Thyroid gland (tissue), 4 donors: ENCODE data around the gene CNDP1. TPM values are rescaled to one million over a fixed set of nuclear protein-coding genes. Genes with fewer than 3 reads are reported as not detected.
A peak's percentile ranks its signal among the peaks of the same experiment; 100 is the strongest.

Experiments used
- DNase-seq, 2 donors: peaks; one replicate each; pipeline ENCODE4 v3.0.0-alpha.2; 2019
- H3K27ac ChIP-seq, 3 donors: fragments of 200-600 bp; sonication (generic); 1 replicate in 2 of 3; 2 replicates in 1 of 3; pipeline ENCODE4 v1.5.1; 2016 to 2019; ENCODE audit warnings: mild to moderate bottlenecking in 1 of 3, moderate library complexity in 1 of 3
- H3K27me3 ChIP-seq: fragments of 200-600 bp; sonication (generic); one replicate; pipeline ENCODE4 v1.5.1; 2019
- H3K36me3 ChIP-seq, 2 donors: fragments of 200-600 bp; sonication (generic); one replicate each; pipeline ENCODE4 v1.5.1; 2016 to 2019
- H3K4me1 ChIP-seq, 2 donors: fragments of 200-600 bp; sonication (generic); one replicate each; pipeline ENCODE4 v1.5.1; 2017 to 2019
- H3K4me3 ChIP-seq, 3 donors: fragments of 200-600 bp; sonication (generic); replicated peaks in 1 of 3; 1 replicate in 2 of 3; 2 replicates in 1 of 3; pipeline ENCODE4 v1.5.1; 2016; ENCODE audit warnings: mild to moderate bottlenecking in 1 of 3
- H3K9me3 ChIP-seq: fragments of 200-600 bp; sonication (generic); one replicate; pipeline ENCODE4 v1.5.1; 2017
- CTCF ChIP-seq, 6 experiments: fragments of 200-600 bp in 3 of 6; fragments of 450-650 bp in 3 of 6; sonication (generic) in 3 of 6; IDR thresholded peaks; one replicate each; pipeline ENCODE4 v1.5.1; 2016 to 2019; ENCODE audit warnings: antibody characterized with exemption in 6 of 6, mild to moderate bottlenecking in 2 of 6, inconsistent platforms in 1 of 6, moderate library complexity in 1 of 6
- POLR2A ChIP-seq, 2 donors: fragments of 450-650 bp; IDR thresholded peaks; one replicate each; pipeline ENCODE4 v1.6.1; 2017; ENCODE audit warnings: antibody characterized with exemption in 2 of 2, mild to moderate bottlenecking in 2 of 2, moderate library complexity in 1 of 2
- WGBS, 2 donors: methylation state at CpG; one replicate each; pipeline ENCODE4 v1.1.5; 2017; 5-methylcytosine and 5-hydroxymethylcytosine counted together
- intact Hi-C: fragments of 100-400 bp; cut with DNase I; formaldehyde crosslinking; loops from one replicate; pipeline ENCODE4 v1.15.1; 2023
- total RNA-seq, 4 donors: library from RNA; depleted of rRNA; stranded (reverse); fragments of >200 nt; gene quantifications; one replicate each; pipeline ENCODE4 v1.2.3, GENCODE V29; 2016

The CNDP1 gene
- total RNA-seq, 4 donors from 2014 or later: 0.25 to 1.0 TPM; not detected in 2

GRCh38 chr18:74506448-74507084 is 27.7 kb upstream of the CNDP1 start:
- no peak overlapping the region for H3K4me3 ChIP-seq
- H3K9me3 ChIP-seq: no peaks in the 10 kb centered on the region
- DNase-seq: peak; percentile 69 to 78
- peaks cover 38 to 80% of the 10 kb centered on the region in 2 donors for H3K36me3 ChIP-seq
- no peak for TF ChIP-seq CTCF (IDR thresholded peaks at IDR 0.05)
- no peak for TF ChIP-seq POLR2A (IDR thresholded peaks at IDR 0.05)
- intact Hi-C loops: no loop called here
- H3K27me3 ChIP-seq: no peaks in the 10 kb centered on the region
- H3K27ac ChIP-seq: peak overlapping the region; percentile 45 to 71 (median 60)
- peaks cover 17 to 29% of the 10 kb centered on the region in 2 donors for H3K4me1 ChIP-seq
- 43% methylated on average over 11 of the region's 11 CpGs for WGBS, 2 donors

- intact Hi-C loops: no loop called here
- Histone ChIP-seq H3K36me3 (peaks cover 46 to 80% of the 10 kb centered on the region in 2 donors), H3K9me3 (no peaks in the 10 kb centered on the region), H3K27ac (peak overlapping the region; percentile 58 to 71 (median 60)), H3K27me3 (no peaks in the 10 kb centered on the region), H3K4me3 (no peak overlapping the region), H3K4me1 (peaks cover 17 to 24% of the 10 kb centered on the region in 2 donors)
- TF ChIP-seq POLR2A (IDR thresholded peaks at IDR 0.05): no peak
- TF ChIP-seq CTCF (IDR thresholded peaks at IDR 0.05): no peak
- peak; percentile 64 to 69 for DNase-seq
- 63 to 66% methylated on average over 23 of the region's 23 CpGs for WGBS, 2 donors
Measured at GRCh38 chr18:74507097-74507881, 27.0 kb upstream of the CNDP1 start.

GRCh38 chr18:74507927-74508326 is 26.4 kb upstream of the CNDP1 start:
- no peak for DNase-seq
- H3K4me3 ChIP-seq: no peak overlapping the region
- intact Hi-C loops: no loop called here
- WGBS, 2 donors: 81 to 89% methylated on average over 13 to 14 of the region's 14 CpGs
- no peaks in the 10 kb centered on the region for H3K27me3 ChIP-seq
- peak overlapping the region; percentile 58 to 71 (median 60) for H3K27ac ChIP-seq
- no peaks in the 10 kb centered on the region for H3K9me3 ChIP-seq
- peaks cover 17 to 24% of the 10 kb centered on the region in 2 donors for H3K4me1 ChIP-seq
- TF ChIP-seq POLR2A (IDR thresholded peaks at IDR 0.05): no peak
- TF ChIP-seq CTCF (IDR thresholded peaks at IDR 0.05): no peak
- peaks cover 50 to 81% of the 10 kb centered on the region in 2 donors for H3K36me3 ChIP-seq

- Histone ChIP-seq H3K27me3 (no peaks in the 10 kb centered on the region), H3K9me3 (no peaks in the 10 kb centered on the region), H3K4me3 (no peak overlapping the region), H3K27ac (no peak overlapping the region), H3K36me3 (peaks cover 50 to 81% of the 10 kb centered on the region in 2 donors), H3K4me1 (peaks cover 17 to 25% of the 10 kb centered on the region in 2 donors)
- TF ChIP-seq CTCF (IDR thresholded peaks at IDR 0.05) (no peak), POLR2A (IDR thresholded peaks at IDR 0.05) (no peak)
- intact Hi-C loops: no loop called here
- DNase-seq: no peak
- WGBS, 2 donors: 86 to 87% methylated on average over 9 of the region's 9 CpGs
Measured at GRCh38 chr18:74508366-74508765, 25.9 kb upstream of the CNDP1 start.

GRCh38 chr18:74508821-74509225 is 25.5 kb upstream of the CNDP1 start:
- DNase-seq: no peak
- H3K36me3 ChIP-seq: peaks cover 51 to 81% of the 10 kb centered on the region in 2 donors
- no peaks in the 10 kb centered on the region for H3K27me3 ChIP-seq
- intact Hi-C loops: no loop called here
- no peak overlapping the region for H3K27ac ChIP-seq
- WGBS, 2 donors: 93 to 94% methylated on average over 11 of the region's 11 CpGs
- no peak for TF ChIP-seq POLR2A (IDR thresholded peaks at IDR 0.05)
- no peak for TF ChIP-seq CTCF (IDR thresholded peaks at IDR 0.05)
- peaks cover 17 to 29% of the 10 kb centered on the region in 2 donors for H3K4me1 ChIP-seq
- H3K4me3 ChIP-seq: no peak overlapping the region
- H3K9me3 ChIP-seq: no peaks in the 10 kb centered on the region
